Ovary (tissue), 9 donors: ENCODE results near the gene OR8B3. TPM values are rescaled to one million over a fixed set of nuclear protein-coding genes. Genes with fewer than 3 reads are reported as not detected.

Experiments
- DNase-seq, 5 donors: peaks; one replicate each; pipeline ENCODE4 v3.0.0-alpha.2; 2019 to 2020
- H3K27ac ChIP-seq, 2 donors: fragments of 200-600 bp; one replicate each; pipeline versions ENCODE4 v1.5.1 to v1.8.0; 2019 to 2022
- H3K27me3 ChIP-seq: fragments of 200-600 bp; one replicate; pipeline ENCODE4 v1.8.0; 2022
- H3K36me3 ChIP-seq: fragments of 200-600 bp; sonication (generic); one replicate; pipeline ENCODE4 v1.5.1; 2019
- H3K4me1 ChIP-seq: one replicate; pipeline ENCODE4 v1.8.1; 2013; ENCODE audit warnings: mild to moderate bottlenecking, moderate library complexity; ENCODE audit not compliant: insufficient read depth
- H3K4me3 ChIP-seq: fragments of 200-600 bp; sonication (generic); one replicate; pipeline ENCODE4 v1.5.1; 2017
- H3K9me3 ChIP-seq, 2 donors: fragments of 200-600 bp in 1 of 2; sonication (generic) in 1 of 2; one replicate each; pipeline versions ENCODE4 v1.5.1 to v1.8.1; 2013 to 2019; ENCODE audit warnings: mild to moderate bottlenecking in 1 of 2, moderate library complexity in 1 of 2
- CTCF ChIP-seq, 3 donors: fragments of 450-650 bp in 2 of 3; fragments of 200-600 bp in 1 of 3; IDR thresholded peaks; one replicate each; pipeline versions ENCODE4 v1.5.1 to v1.8.0; 2016 to 2022; ENCODE audit warnings: antibody characterized with exemption in 3 of 3, mild to moderate bottlenecking in 1 of 3
- EP300 ChIP-seq: sonication (generic); formaldehyde crosslinking; IDR thresholded peaks from one replicate; pipeline ENCODE4 v1.6.1; 2017; ENCODE audit warnings: antibody characterized with exemption
- POLR2A ChIP-seq: fragments of 450-650 bp; IDR thresholded peaks from one replicate; pipeline ENCODE4 v1.6.1; 2017; ENCODE audit warnings: antibody characterized with exemption, mild to moderate bottlenecking, moderate library complexity
- WGBS, 3 donors: extraction: QIAGEN DNeasy Blood & Tissue Kit in 1 of 3; methylation state at CpG; one replicate each; pipeline versions ENCODE4 v1.1.5 to v1.1.7; 2013 to 2017; 5-methylcytosine and 5-hydroxymethylcytosine counted together
- intact Hi-C, 4 donors: fragments of 100-400 bp; cut with DNase I; formaldehyde crosslinking; loops; one replicate each; pipeline versions ENCODE4 v1.11.0 to v1.15.1; 2022 to 2023
- polyA plus RNA-seq, 2 donors: library from polyadenylated mRNA; stranded (reverse); fragments of 200-250 nt in 1 of 2; fragments of 350-450 nt in 1 of 2; fragmentation: Illumina TruSeq in 1 of 2; extraction: RNeasy Lipid Tissue Mini Kit (QIAGEN cat#74804) in 1 of 2; gene quantifications; one replicate each; pipeline ENCODE4 v1.2.3, GENCODE V29; 2013 to 2014
- total RNA-seq, 7 donors: library from RNA; depleted of rRNA in 2 of 7; stranded (reverse); fragments of >200 nt in 2 of 7; fragmentation: NEBNext Ultra II Directional in 3 of 7; extraction: Animal tissue kit (Norgen Biotek cat#: 25700) in 3 of 7; gene quantifications; one replicate each; pipeline versions ENCODE4 v1.1.0 to v1.2.4, GENCODE V29; 2016 to 2023
- donor health status: DM: no; HTN: no; CAD: no; lungs with moderate emphysema.
- donor health status: DM: no; HTN: no; CAD: no.
- donor health status: Bipolar disorder and iron deficiency.
- donor health status: DM: yes; HTN: yes; CAD: no.
- donor health status: DM: no; HTN: no; CAD: no.
- donor health status: DM: yes; HTN: yes; CAD: no.

Gene OR8B3
- total and polyA plus RNA-seq, 9 donors, result not detected

- Histone ChIP-seq H3K9me3 (no peaks in the 10 kb centered on the region), H3K27me3 (no peaks in the 10 kb centered on the region), H3K4me1 (no peaks in the 10 kb centered on the region), H3K27ac (no peak overlapping the region), H3K36me3 (no peaks in the 10 kb centered on the region), H3K4me3 (no peak overlapping the region)
- 30 to 46% (median 39%) methylated on average over 6 of the region's 6 CpGs for WGBS, 3 donors
- DNase-seq, result no peak
- TF ChIP-seq CTCF (IDR thresholded peaks at IDR 0.05) (no peak), EP300 (no peak), POLR2A (no peak)
- intact Hi-C loops, result no loop called here
Observed at GRCh38 chr11:124442442-124442841, 43.6 kb upstream of the OR8B3 start.

GRCh38 chr11:124441519-124441918, 42.7 kb upstream of the OR8B3 start:
- no peak for DNase-seq
- intact Hi-C loops, result no loop called here
- no peaks in the 10 kb centered on the region for H3K4me1 ChIP-seq
- no peak overlapping the region for H3K4me3 ChIP-seq
- no peaks in the 10 kb centered on the region for H3K27me3 ChIP-seq
- H3K27ac ChIP-seq, result no peak overlapping the region
- TF ChIP-seq CTCF (IDR thresholded peaks at IDR 0.05) (no peak), EP300 (no peak), POLR2A (no peak)
- H3K36me3 ChIP-seq, result no peaks in the 10 kb centered on the region
- no peaks in the 10 kb centered on the region for H3K9me3 ChIP-seq
- WGBS, 3 donors, result 67 to 82% (median 74%) methylated on average over 7 of the region's 7 CpGs

- intact Hi-C loops, result no loop called here
- TF ChIP-seq CTCF (IDR thresholded peaks at IDR 0.05), result no peak
- no peak for TF ChIP-seq EP300
- no peak for TF ChIP-seq POLR2A
- H3K4me3 ChIP-seq, result no peak overlapping the region
- DNase-seq, result no peak
- H3K36me3 ChIP-seq, result no peaks in the 10 kb centered on the region
- H3K9me3 ChIP-seq, result no peaks in the 10 kb centered on the region
- no peak overlapping the region for H3K27ac ChIP-seq
- no peaks in the 10 kb centered on the region for H3K4me1 ChIP-seq
- no peaks in the 10 kb centered on the region for H3K27me3 ChIP-seq
- 77 to 82% (median 78%) methylated on average over 5 of the region's 5 CpGs for WGBS, 3 donors
Observed at GRCh38 chr11:124441081-124441480, 42.3 kb upstream of the OR8B3 start.

- Histone ChIP-seq H3K9me3 (no peaks in the 10 kb centered on the region), H3K36me3 (no peaks in the 10 kb centered on the region), H3K4me1 (no peaks in the 10 kb centered on the region), H3K27ac (no peak overlapping the region), H3K4me3 (no peak overlapping the region), H3K27me3 (no peaks in the 10 kb centered on the region)
- TF ChIP-seq CTCF (IDR thresholded peaks at IDR 0.05), result no peak
- no peak for TF ChIP-seq POLR2A
- no peak for TF ChIP-seq EP300
- DNase-seq, result no peak
- WGBS, 3 donors, result 73 to 76% (median 76%) methylated on average over 4 of the region's 4 CpGs
- intact Hi-C loops, result no loop called here
Observed at GRCh38 chr11:124440608-124441007, 41.8 kb upstream of the OR8B3 start.

- TF ChIP-seq EP300 (no peak), POLR2A (no peak)
- Histone ChIP-seq H3K4me1 (no peaks in the 10 kb centered on the region), H3K9me3 (no peaks in the 10 kb centered on the region), H3K36me3 (no peaks in the 10 kb centered on the region), H3K27ac (no peak overlapping the region), H3K27me3 (no peaks in the 10 kb centered on the region), H3K4me3 (no peak overlapping the region)
- DNase-seq, result no peak
- 71 to 91% (median 73%) methylated on average over 2 of the region's 2 CpGs for WGBS, 3 donors
- intact Hi-C loops, result no loop called here
Observed at GRCh38 chr11:124434699-124435098, 35.9 kb upstream of the OR8B3 start.
